ENCODE data around the gene PXT1.

Gene PXT1

GRCh38 chr6:36387440-36388303 is 55.0 kb downstream of the PXT1 start, which contains the start of gene ETV7:
Gene ETV7 (minus strand): TSS chr6:36387669. CDS start chr6:36387541, 128 bp downstream.
- no peak for DNase-seq

DNA sequence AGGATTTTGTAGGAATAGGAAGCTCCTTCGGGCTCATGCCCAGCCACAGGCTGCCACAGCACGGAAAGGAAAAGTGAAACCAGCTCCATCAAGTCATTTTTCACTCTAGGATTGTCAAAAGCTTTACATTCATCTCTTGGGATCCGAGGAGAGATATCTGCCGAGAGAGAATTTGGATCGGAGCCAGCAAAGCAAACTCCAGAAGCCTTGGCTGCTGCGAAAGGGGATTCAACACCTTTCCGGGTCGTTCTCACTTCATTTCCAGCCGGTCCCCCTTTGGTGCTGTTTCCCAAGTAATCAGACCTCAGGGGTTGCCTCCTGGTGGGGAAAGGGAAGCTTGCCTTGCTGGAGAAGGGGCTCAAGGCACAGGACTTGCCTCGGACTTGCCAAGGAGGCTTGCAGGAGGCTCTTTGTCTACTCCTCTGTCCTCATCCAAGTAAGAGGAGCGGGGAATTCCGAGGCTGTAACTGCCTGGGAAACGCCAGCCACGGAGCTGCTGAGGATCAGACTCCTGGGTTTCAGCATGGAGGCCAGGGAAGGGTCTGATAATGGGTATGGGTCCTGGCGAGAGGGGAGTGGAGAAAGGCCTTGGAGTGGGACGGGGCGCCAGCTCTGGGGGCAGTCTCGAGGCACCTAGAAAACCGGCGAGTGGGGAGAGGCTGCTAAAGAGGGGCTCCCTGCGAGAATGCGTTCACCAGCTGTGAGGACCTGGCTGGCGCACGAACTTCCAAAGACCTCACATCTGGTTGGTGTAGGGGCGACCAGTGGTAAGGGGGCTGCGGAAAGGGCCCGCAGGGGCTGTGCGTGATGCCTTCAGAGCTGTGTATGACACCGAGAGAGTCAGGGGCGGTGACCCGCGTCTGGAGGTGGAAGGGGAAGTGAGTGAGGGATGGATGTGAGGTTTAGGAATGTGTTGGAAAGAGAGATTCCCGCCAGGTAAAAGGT is 55.9 kb downstream of the PXT1 start:
- DNase-seq: peak; percentile 30

DNA sequence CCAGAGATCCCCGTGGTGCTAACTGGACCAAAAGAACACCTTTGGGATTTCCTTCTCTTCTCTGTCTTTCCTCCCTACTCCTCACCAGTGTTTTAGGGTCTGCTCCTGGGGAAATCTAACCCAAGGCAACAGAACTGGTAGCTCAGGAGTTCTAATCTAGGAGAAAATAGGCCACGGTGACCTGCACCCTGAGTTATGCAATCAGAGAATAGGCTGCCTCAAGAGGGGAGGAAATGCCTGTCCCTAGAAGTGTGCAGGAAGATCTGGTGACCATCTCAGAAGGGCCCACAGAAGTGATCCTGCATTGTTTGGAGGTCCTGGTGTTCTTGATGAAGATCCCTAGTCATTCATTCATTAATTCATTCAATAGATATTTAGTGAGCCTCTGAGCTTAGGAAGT is 58.6 kb downstream of the PXT1 start:
- DNase-seq: no peak

DNA sequence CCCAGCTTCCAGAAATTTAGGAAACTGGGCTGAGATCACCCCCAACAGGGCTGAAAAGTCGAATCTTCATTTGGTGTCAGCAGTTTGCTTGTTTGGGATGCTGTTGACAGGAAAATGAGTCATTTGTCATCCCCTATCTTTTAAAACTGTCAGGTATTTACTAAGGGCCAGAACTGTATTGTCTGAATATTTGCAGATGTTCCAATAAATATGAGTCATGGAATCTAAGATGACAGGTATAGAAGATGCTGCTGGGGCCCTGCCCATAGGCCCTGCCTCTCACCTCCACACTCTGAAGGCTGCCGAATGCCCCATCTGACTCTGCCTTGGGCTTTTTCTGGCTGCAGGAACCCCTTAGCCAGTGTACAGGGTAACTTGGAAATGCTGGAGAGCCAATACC is 59.0 kb downstream of the PXT1 start:
- DNase-seq: no peak

DNA sequence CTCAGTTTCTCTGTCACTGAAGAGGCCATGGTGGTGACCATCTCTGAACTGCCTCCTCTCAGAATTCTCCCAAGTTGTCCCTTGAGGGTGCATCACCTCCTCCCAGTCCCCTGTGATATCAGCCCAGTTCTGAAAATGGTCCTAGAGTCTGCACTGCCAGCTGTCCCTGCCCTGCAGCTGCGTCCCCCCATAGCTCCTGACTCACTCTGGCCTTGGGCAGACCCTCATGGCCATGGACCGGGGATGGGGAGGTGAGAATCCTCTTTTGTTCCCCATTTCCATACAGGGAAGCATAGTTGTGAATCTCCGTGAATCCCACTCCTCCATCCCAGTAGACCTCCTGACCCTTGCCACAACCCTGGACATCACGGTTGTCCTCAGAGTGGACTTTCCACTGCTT is 59.7 kb downstream of the PXT1 start:
- no peak for DNase-seq

DNA sequence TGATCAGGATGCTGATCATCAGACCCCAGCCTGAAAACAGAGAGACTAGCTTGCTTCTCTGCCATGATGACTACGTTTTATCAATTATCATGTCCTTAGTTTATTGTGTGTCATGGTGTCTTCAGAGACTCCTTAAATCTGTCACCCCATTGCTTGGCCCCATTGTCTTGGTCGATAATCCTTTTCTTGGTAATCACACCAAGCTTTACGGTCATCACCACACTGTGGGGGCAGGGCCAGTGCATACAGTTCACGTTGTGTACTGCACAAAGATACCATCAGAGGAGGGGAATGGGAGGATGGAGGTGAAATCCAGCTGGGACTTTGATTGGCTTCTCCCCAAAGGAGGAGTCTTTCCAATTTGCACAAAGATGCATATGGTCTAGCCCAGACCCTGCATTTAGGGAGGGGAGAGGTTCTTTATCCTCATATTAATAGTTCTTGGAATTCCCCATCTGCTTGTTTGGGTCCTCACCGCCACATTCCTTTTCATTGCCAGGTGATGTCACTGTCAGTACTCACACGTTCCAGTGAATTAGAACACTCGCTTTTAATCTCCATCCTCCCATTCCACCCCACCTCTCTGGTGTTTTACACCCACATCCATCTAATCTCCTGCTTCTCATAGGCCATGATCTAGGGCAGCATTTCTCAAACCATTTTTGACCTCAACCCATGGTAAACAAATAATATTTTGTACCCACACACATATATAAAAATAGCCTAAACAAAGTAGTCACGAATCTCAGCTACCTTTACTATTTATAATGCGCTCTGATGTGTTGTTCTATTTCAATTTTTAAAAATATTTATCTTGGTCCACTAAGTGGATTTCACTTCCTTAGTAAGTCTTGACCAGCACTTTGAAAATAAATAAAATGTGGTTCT is 60.9 kb downstream of the PXT1 start:
- no peak for DNase-seq

- no peak for DNase-seq
These were observed 62.5 kb downstream of the PXT1 start for GRCh38 chr6:36380166-36380565.

GRCh38 chr6:36378936-36379335 is 63.7 kb downstream of the PXT1 start:
- DNase-seq: no peak

DNA sequence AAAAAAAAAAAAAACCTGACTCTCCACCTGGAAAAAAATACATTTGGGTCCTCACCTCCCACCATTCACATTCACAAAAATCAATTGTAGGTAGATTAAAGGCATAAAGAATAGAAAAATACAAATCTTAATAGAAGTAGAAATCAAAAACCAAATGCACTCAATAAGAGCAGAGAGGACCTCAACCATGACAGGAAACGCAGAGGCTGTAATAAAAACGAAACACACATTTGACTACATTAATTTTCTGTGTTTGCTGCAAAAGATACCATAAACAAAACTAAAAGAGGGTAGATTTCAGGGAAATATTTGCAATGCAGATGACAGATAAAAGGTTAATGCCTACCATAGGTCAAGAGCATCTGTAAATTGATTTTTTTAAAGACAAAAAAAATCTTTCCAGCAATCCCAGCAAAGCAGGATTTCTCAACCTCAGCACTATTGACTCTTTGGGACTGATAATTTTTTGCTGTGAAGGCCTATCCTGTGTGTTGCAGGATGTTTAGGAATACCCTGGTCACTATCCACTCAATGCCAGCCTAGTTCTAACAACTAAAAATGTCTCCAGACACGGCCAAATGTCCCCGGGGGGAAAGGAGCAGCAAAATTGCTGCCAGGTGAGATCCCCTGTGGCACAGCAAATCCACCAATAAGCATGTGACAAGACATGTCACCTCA is 64.3 kb downstream of the PXT1 start:
- no peak for DNase-seq

- DNase-seq: no peak
These were observed 65.1 kb downstream of the PXT1 start for GRCh38 chr6:36377594-36377993.

DNA sequence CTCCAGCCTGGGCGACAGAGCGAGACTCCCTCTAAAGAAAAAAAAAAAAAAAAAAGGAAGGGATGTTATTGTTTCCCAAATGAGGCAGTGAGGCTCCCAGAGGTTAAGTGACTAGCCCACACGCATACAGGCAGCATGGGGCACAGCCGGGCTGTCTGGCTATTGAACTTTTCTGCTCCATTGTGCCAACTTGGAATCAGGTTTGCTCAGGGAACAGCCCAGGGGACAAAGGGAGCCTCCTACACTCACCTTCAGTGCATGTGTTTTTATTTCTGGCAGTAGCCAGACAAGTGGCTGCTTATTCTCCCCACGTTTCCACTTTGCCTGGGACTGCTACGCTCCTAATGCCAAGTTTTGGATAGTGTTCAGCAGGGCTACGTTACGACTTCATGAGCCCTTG is 65.9 kb downstream of the PXT1 start:
- no peak for DNase-seq

DNA sequence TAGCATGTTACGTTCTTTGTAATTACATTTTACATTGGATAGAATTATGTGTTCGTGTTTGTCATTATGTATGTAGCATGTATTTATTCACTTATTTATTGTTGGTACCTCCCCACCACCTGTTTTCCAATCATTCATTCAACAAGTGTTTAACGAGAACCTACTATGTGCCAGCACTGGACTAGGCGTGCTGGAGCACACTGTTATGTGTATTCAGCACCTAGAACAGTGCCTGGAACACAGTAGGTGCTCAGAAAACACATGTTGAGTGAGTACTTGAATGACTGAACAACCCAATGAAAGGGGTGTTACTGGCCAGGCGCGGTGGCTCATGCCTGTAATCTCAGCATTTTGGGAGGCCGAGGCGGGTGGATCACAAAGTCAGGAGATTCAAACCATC is 66.5 kb downstream of the PXT1 start:
- DNase-seq: no peak

DNA sequence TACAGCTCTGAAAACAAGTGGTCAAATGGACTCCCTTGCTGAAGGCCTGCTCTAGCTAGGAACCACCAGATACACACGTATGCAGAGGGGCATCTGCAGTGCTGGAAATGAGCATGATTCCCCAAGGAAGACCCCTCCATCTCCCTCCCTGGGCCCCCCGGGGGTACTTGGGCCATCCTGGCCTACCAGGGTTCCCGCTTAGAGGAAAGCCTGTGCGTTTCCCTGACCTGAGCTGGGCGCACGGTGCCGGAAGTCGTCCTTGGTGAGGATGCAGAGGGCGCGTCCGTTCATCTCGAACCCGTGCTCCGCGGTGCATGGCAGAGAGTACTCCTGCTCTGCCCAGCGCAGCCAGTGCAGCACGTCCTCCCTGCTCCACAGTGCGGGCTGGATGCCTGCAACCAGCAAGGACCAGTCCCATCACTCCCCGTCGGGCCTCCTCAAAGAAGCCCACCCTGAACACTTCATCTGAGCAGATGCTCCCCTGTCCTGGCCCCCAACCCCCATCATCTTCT is 67.0 kb downstream of the PXT1 start:
- no peak for DNase-seq

DNA sequence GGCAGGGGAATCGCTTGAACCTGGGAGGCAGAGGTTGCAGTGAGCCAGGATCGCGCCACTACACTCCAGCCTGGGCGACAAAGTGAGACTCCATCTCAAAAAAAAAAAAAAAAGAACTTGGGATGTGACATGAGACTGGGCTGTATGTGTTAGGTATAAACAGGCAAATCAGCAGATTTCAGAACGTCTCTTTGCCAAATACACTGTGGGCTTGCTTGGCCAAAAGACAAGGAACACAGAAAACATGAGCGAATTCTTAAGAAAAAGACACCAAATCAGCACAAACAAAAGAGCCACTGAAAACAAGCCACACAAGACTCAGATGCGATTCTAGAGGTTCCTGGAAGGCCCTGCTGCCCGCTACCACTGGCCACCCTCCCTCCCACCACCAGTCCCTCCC is 67.7 kb downstream of the PXT1 start:
- no peak for DNase-seq

GRCh38 chr6:36374194-36374593 is 68.5 kb downstream of the PXT1 start:
- DNase-seq: no peak

GRCh38 chr6:36373368-36374019 is 69.2 kb downstream of the PXT1 start:
- DNase-seq: no peak

DNA sequence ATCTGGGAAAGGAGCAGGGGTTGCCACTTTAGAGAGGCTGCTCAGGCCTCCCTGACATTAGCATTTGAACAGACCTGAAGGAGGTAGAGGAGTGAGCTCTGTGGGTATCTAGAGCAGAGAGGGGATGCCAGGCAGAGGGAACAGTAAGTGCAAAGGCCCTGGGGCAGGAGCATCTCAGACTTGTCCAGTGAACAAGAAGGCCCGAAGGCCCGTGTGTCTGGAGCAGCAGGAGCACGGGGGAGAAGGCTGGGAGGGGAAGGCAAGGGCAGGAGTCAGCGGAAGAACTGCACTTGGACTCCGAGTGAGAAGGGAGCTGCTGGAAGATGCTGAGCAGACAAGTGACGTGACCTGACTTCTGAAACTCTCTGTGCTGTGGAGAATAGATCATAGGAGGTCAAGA is 70.6 kb downstream of the PXT1 start:
- DNase-seq: no peak

- no peak for DNase-seq
These were observed 71.4 kb downstream of the PXT1 start for GRCh38 chr6:36371211-36371610.

DNA sequence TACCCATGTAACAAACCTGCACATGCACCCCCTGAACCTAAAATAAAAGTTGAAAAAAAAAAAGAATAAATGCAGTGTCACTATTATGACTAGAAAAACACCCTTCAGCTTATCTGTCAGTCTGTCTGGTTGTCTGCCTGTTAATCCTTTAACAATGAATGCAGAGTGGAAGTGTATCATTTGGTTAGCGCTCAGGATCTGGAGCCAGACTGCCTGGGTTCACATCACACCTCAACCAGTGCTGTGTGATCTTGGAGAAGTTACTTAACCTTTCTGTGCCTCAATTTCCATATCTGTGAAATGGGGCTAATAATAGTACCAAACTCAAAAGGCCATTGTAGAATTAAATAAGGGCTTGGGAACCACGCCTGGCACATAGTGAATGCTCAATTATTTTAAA is 72.0 kb downstream of the PXT1 start:
- no peak for DNase-seq

GRCh38 chr6:36368921-36369865 is 73.5 kb downstream of the PXT1 start:
- peak; percentile 49 for DNase-seq

All from NCI-H187 treated with DMSO at 0.1 percent for 48 hours (cell line).